Central memory CD8-positive, alpha-beta T cell (primary cell): Measurements from ENCODE around the gene HACD4.
"Not testable (repeated sequence)": the region's sequence is repeated elsewhere in the genome, so short reads cannot be mapped to it uniquely, and the experiment has no call there.

Source experiments
- ATAC-seq: fragments of 150-1000 bp; cut with Tn5 transposase; replicated peaks from 2 replicates; pipeline ENCODE4 v1.10.0; 2022; ENCODE audit warnings: mild to moderate bottlenecking, moderate FRiP score, moderate number of reproducible peaks; ENCODE audit not compliant: poor library complexity, severe bottlenecking; ENCODE audit errors: extremely low read depth
- DNase-seq, 2 donors: peaks; one replicate each; pipeline ENCODE4 v3.0.0; 2021; ENCODE audit warnings: low spot score in 2 of 2
- H3K27ac Mint-ChIP-seq: one replicate; pipeline ENCODE4 v1.8.0; 2022; ENCODE audit warnings: low read depth, mild to moderate bottlenecking, moderate library complexity, mixed read lengths
- H3K27me3 Mint-ChIP-seq: one replicate; pipeline ENCODE4 v1.8.0; 2022; ENCODE audit warnings: mixed read lengths
- H3K36me3 Mint-ChIP-seq: one replicate; pipeline ENCODE4 v1.8.0; 2022; ENCODE audit warnings: mild to moderate bottlenecking, moderate library complexity, mixed read lengths; ENCODE audit not compliant: insufficient read depth
- H3K4me1 Mint-ChIP-seq: one replicate; pipeline ENCODE4 v1.8.0; 2022; ENCODE audit warnings: mixed read lengths
- H3K4me3 Mint-ChIP-seq: one replicate; pipeline ENCODE4 v1.8.0; 2022; ENCODE audit warnings: mild to moderate bottlenecking, moderate library complexity, mixed read lengths
- H3K9me3 Mint-ChIP-seq: one replicate; pipeline ENCODE4 v1.8.0; 2022; ENCODE audit warnings: mixed read lengths

HACD4 gene

GRCh38 chr9:20980832-20981455 is 50.5 kb downstream of the HACD4 start:
- Mint-ChIP-seq H3K9me3 (no peaks in the 10 kb centered on the region), H3K4me1 (no peaks in the 10 kb centered on the region), H3K36me3 (peaks cover 10% of the 10 kb centered on the region), H3K27ac (no peak overlapping the region), H3K27me3 (no peaks in the 10 kb centered on the region), H3K4me3 (no peak overlapping the region)
- DNase-seq (no peak), ATAC-seq (no peak)

- no peak for ATAC-seq
- no peaks in the 10 kb centered on the region for H3K9me3 Mint-ChIP-seq
Measured at GRCh38 chr9:20978249-20978648, 53.2 kb downstream of the HACD4 start.

GRCh38 chr9:20974191-20974938 is 57.1 kb downstream of the HACD4 start:
- not testable (repeated sequence) for H3K27me3 Mint-ChIP-seq, H3K4me1 Mint-ChIP-seq, DNase-seq, H3K4me3 Mint-ChIP-seq, ATAC-seq, H3K36me3 Mint-ChIP-seq, H3K27ac Mint-ChIP-seq, H3K9me3 Mint-ChIP-seq

More at GRCh38 chr9:20978249-20978648, 53.2 kb downstream of the HACD4 start:
- H3K27me3 Mint-ChIP-seq, result no peaks in the 10 kb centered on the region
- no peaks in the 10 kb centered on the region for H3K4me1 Mint-ChIP-seq
- no peak for DNase-seq
- peaks cover 10% of the 10 kb centered on the region for H3K36me3 Mint-ChIP-seq
- H3K4me3 Mint-ChIP-seq, result no peak overlapping the region
- H3K27ac Mint-ChIP-seq, result no peak overlapping the region

DNA sequence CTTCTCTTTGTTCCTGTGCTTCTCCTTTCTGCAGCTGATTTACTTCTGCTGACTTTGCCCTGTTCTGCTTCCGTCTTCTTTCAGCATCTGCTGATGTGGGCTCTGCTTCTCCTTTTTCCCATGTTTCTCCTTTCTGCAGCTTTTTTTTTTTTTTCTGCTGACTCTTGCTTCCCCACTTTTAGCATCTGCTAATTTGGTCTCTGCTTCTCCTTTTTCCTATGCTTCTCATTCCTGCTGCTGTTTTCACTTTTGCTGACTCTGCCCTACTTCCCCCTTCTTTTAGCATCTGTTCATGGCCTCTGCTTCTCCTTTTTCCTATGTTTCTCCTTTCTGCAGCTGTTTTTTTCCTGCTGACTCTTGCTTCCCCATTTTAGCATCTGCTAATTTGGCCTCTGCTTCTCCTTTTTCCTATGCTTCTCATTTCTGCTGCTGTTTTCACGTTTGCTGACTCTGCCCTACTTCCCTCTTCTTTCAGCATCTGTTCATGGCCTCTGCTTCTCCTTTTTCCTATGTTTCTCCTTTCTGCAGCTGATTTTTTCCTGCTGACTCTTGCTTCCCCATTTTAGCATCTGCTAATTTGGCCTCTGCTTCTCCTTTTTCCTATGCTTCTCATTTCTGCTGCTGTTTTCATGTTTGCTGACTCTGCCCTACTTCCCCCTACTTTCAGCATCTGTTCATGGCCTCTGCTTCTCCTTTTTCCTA is 58.0 kb downstream of the HACD4 start:
- DNase-seq, H3K4me1 Mint-ChIP-seq, ATAC-seq, H3K27me3 Mint-ChIP-seq, H3K4me3 Mint-ChIP-seq, H3K36me3 Mint-ChIP-seq, H3K9me3 Mint-ChIP-seq, H3K27ac Mint-ChIP-seq: not testable (repeated sequence)

- H3K27ac Mint-ChIP-seq, result no peak overlapping the region
- DNase-seq, result no peak
- no peaks in the 10 kb centered on the region for H3K9me3 Mint-ChIP-seq
- no peaks in the 10 kb centered on the region for H3K27me3 Mint-ChIP-seq
- no peaks in the 10 kb centered on the region for H3K4me1 Mint-ChIP-seq
- peaks cover 3% of the 10 kb centered on the region for H3K36me3 Mint-ChIP-seq
- no peak overlapping the region for H3K4me3 Mint-ChIP-seq
- ATAC-seq, result no peak
Measured at GRCh38 chr9:20972684-20973083, 58.8 kb downstream of the HACD4 start.

DNA sequence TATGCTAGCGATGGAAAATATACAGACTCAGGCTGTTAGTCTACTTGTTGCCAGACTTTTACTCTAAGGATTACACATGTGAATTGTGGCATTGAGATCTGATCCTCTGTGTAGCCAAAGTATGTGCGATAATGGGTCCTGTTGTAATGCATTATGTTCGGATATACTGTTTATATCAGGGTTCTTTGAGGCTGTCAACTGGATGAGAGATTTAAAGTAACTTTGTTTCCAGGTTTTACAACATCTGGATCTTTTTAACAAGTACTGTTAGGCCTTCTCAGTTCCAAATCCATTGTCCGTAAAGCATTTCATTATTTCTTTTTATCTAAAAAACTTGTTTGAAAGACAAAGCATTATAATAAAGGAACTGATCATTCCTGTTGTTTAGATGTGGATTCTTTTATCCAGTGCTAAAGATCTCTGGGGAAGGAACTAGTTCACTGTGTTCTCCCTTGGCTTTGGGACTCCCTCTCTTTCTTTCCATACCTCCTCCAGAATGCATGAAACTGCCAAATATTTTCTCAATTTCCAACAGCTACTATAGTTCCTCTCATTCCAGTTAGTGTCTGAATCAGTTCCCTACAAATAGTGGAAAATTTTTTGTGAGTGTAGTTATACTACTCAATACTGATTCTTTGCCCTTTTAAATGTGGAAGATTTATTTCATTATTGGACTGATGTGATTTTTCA is 68.8 kb downstream of the HACD4 start:
- Mint-ChIP-seq H3K4me3 (no peak overlapping the region), H3K9me3 (no peaks in the 10 kb centered on the region), H3K27ac (peak overlapping the region; percentile 9), H3K27me3 (no peaks in the 10 kb centered on the region), H3K36me3 (no peaks in the 10 kb centered on the region), H3K4me1 (no peaks in the 10 kb centered on the region)
- ATAC-seq, result no peak
- no peak for DNase-seq

- Mint-ChIP-seq H3K27ac (no peak overlapping the region), H3K36me3 (peaks cover 21% of the 10 kb centered on the region), H3K4me1 (no peaks in the 10 kb centered on the region), H3K4me3 (no peak overlapping the region), H3K27me3 (no peaks in the 10 kb centered on the region), H3K9me3 (no peaks in the 10 kb centered on the region)
- ATAC-seq (no peak), DNase-seq (no peak)
Measured at GRCh38 chr9:20950707-20951106, 80.7 kb downstream of the HACD4 start.
